DMS53 (cell line): ENCODE data around the gene PTPRM.

Source experiments
- DNase-seq: peaks from one replicate; lab custom pipeline; 2025; lab: John Stamatoyannopoulos, UW

PTPRM gene

DNA sequence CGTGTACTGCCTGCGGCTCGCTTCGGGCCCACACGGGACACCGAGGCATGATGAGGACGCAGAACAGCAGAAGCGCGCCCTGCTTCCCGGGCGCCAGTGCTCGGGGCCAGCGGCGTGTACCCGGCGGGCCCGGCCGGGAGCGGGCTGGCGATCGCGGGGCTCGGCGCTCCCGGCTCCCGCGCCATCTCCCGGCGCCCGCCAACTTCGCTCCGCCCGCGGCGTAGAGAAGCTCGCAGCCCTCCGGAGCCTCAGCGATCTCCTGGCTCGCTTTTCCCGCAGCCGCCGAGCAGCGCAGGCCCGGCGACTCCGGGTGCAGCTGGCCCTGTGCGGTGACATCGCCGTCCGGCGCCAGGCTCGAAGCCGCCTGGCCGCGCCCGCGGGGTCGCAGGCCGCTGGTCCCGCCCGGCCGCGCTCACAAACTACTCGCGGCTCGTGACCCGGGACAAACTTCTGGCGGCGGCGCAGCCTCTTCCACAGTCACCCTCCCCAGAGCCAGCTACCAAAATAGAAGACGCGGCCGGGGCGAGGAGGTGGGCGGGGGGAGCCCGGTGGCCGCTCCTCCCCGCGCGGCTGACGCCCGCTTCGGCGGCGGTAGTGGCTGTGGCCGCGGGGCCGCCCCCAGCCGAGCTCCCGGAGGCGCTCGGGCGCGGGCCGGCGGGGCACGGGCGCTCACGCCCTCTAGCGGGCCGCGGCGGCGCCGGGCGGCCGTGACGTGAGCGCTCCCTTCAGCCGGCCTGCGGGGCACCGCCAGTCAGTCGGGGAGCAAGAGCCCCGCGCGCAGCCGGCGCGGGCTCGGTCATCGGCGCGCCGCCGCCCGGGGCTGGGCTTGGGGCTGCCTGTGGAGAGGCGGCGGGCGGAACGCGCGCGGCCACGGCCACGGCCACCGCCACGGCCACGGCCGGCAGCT, at the start of gene PTPRM:
PTPRM (plus strand) TSS at position 750 of the 907 bp plus-strand sequence. CDS start 503 bp downstream, outside the sequence.
- DNase-seq = peak; percentile 96

DNA sequence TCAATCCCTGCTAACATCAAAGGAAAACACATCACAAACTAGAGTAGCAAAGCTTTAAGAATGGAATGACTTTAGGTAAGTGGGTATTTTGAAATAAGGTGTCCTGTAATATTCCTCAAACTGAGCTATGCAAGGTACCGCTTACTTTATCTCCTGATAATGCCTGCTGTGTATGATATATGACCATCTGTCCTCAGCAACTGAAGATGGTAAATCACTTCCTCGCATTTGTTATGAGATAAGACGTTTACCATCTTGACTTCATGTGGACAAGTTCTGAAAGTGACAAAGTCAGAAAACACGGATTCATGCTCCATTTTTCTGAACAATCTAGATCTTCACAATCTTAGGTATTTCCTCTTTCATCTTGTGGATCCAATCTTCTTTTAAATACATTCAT, 49.3 kb upstream of the PTPRM start:
- no peak for DNase-seq

DNA sequence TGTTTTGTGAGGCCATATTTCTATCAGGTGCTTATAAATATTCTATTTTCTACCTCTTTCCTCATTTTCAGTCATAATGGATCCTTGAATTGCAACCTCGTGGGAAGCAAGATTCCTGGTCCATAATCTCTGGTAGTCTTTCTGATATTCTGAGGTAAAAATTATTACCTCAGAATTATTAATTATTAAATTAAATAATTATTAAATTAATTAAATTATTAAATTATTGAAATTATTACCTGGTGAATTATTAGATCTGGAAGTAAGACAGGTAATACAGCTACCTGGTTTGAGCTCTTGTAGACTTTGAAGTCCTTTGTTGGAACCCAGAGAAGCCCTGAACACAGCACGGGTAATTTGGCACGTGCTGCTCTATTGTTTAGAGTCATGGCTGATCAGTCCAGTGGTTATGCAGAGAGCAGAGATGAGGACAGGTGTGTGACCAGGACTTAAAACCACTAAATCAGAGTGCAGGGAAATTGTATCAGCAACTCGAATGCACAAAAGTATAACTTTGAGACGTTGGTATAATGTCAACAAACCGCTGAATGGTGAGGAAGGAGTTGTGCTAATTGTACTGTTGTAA, 46.8 kb upstream of the PTPRM start:
- DNase-seq = peak; percentile 47

DNA sequence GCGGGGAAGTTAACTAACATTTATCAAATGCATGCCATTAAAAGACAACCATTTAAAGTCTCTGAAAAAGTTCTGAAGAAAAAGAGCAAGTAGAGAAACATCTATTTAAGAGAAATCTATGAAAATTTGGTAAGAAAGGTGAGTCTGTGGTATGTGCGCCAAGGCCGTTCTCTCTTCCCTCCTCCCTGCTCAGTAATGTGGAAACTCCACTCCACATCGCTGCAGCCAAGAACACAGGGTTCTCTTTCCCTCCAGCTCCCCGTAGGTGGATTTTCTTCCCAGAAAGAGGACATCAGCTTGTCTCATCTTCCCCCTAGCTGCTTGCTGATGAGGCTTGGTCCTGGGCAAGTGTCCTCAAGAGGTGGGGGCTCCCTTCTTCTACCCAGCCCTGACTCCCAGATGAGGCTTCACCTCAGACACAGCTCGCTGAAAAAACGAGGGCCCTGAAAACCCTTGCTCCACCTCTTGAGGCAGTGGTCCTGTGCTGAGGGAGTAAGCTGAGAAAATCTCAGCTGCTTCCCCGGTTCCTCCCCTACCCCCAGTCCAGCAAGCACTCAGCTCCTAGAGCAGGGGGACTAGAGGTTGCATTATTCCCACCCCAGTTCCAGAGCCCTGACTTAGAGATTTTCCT, 45.8 kb upstream of the PTPRM start:
- DNase-seq = no peak

DNA sequence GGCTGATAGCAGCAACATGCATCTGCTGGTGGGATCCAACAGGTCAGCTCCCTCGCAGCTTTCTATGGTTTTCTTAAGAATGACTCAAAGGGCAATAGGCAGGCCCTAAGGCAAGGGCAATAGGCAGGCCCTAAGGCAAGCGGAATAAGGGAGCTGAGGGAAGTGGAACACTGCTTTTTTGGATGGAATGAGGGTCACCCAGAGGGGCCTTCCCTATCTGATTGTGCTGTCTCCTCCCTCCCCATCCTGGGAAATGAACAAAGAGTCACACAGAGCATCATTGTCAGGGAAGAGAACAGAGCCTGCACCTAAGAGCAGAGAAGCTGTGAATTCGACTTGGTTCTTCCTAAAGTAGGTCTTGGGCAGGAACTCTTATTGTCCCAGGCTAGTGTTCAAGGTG, 43.3 kb upstream of the PTPRM start:
- DNase-seq = no peak

DNA sequence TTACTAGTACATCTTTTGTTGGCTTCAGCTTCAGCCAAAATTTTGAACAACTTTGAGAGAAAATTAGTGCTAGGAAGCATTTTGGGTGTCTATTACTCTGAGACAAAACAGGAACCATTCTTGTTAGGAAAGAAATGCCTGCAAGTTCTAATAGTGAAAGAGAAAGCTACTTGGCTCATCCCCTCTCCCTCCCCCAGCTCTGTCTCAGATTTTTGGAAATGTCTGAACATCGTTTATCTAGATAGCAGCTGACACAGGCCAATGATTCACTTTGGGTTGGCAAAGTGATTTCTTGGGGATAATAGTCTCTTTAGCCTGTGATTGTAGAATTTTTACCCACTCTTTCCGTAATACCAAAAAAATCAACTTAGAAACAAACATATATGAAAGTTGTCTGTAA, 42.3 kb upstream of the PTPRM start:
- no peak for DNase-seq

DNA sequence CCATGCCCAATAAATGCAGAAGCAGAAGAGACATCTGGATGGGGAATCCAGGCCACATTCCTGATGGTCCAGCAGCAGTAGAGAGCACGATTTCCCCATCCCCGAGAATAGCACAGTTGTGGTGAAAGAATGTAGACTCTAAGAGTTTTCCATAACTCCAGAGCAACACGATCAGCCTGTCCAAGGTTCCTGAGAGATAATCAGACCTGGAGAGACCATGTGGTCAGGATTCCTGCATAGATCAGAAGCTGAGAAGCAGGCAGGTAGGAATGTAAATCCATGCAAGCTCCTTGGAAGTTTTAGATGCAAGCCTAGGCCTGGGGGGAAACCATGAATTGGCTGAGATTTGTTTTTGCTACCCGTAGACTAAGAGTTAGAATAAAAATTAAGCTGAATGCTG, 34.2 kb upstream of the PTPRM start:
- no peak for DNase-seq

DNA sequence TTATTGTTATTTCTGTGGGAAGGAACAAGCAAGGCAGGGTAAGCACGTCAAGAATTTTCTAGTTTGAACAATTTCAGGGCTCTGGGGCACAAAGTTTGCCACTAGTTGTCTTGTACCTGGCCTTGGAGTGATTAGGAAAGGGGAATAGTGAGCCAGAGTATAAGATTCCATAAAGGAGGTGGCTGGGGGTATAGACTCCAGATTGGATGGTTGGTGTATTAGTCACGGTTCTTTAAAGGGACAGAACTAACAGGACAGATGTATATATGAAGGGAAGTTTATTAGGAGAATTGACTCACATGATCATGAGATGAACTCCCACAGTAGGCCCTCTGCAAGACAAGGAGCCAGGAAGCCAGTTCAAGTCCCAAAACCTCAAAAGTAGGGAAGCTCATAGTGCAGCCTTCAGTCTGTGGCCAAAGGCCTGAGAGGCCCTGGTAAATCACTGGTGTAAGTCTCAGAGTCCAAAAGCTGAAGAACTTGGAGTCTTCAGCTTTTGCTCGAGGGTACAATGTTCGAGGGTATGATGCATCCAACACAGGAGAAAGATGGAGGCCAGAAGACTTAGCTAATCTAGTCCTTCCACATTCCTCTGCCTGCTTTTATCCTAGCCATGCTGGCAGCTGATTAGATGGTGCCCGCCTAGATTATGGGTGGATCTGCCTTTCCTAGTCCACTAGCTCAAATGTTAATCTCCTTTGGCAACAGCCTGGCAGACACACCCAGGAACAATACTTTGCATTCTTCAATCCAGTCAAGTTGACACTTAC, 31.5 kb upstream of the PTPRM start:
- no peak for DNase-seq

DNA sequence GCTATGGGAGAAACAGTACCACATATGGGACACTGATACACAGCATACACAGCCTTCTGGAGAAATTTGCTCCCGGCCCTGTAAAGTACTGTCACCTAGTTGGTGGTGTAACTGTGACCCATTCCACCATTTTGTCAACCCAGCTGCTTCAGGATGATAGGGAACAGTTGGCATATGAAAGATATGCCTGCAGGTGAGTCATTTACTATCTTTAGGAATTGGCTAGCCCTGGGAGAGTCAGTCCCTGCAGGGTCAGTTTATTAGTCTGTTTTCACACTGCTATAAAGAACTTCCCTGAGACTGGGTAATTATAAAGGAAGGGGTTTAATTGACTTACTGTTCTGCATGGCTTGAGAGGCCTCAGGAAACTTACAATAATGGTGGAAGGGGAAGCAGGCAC, 30.0 kb upstream of the PTPRM start:
- DNase-seq = no peak

DNA sequence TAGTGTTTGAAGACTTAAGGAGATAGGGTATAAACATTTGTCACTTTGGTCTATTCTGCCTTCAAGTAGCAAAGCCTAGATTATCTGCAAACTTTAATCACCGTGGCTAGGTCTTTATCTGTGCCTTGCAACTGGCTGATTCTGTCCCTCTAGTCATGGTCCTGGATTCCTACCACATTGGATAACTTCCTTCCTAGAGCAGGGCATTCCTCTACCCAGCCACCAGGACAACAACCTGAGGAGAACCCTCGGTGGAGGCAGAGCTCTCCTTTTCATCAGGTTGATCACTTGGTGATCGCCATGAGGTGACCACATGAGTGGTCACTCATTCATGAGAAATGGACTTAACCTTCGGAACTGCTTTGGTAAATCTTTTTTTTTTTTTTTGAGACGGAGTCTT, 25.3 kb upstream of the PTPRM start:
- no peak for DNase-seq

DNA sequence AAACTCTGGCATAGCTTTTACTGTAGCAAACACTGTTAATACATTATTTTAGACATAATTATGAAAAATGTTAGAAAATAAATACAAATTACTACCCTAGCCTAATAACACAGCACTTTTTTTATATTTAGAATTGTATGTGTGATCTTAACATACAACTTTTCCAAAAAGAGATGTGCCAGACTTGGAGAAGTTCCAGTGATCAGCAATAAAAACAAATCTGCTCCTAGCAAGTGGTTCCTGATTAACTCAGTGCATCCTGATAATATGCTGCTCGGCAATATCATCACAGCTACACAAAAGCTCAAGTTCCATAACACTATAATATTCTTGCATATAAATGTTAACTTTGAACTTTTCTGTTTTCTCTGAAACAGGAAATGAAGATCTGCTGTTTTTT, 22.4 kb upstream of the PTPRM start:
- DNase-seq = no peak

DNA sequence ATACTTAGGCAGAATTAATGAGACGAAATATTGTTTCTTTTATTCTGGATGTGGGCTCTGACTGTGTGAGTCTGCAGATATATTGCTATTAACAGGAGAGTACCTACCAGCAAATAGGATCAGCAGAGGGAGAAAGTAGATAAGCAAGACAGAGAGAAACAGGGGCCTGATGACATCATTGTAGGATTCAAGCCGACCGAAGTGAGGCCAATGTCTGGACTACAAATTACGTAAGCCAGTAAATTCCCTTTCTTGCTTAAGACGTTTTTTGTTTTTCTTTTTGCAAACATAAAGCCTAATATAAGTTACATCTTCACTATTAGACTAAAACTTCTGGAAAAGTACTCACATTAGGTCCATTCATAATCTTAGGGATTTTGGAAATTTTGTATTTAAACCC, 21.4 kb upstream of the PTPRM start:
- DNase-seq = no peak

DNA sequence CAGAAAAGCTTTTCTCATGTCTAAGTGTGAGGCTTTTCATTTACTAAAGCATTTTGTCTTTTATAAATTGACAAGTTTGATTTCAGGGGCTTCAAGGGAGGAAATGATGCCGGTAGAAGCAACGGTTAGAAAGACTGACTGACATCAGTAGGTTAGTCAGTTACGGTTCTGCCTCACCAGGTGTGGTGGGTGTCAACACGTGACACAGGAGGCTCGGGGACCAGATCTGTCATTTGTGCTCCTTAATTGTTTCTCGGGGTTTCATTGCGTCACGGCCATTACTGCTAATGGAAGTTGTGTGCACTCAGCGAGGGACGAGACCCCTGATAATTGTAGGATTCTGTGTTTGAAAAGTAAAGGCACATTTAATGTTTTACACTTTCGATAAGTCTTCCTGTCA, 18.9 kb upstream of the PTPRM start:
- no peak for DNase-seq

DNA sequence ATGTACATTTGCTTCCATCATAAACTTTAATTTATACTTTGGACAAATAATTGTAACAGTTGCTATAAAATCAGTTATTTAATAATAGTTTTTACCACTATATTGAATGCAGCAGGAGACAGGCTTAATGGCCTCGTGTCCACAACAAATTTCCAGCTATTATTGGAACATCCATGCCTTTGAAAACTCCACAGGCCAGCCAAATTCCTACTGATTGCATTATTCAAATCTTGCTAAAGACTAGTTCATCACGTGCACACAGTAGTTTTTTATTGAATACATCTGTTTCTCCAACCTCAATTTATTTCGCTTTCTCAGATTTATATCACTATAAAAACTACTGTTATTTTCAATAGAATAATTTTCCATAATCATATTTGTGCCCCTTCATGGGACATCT, 18.4 kb upstream of the PTPRM start:
- DNase-seq = no peak

DNA sequence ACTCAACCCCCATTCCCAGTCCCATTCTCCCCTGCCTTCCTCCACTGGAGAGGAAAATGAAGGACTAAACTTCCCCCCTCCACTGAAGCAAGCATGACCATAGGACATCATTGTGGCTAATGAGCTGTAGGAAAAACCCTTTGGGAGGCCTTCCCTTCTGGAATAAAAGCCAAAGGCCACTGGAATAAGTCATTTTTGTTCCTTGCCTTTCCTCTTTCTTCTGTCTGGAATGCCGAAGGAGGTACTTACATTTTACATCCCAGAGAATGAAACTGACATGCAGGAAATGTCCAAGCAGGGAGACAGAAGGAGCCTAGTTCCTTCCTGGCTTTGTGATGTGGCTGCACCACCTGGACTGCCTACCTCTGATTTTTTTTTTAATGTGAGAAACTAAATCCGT, 9.1 kb upstream of the PTPRM start:
- DNase-seq = no peak

DNA sequence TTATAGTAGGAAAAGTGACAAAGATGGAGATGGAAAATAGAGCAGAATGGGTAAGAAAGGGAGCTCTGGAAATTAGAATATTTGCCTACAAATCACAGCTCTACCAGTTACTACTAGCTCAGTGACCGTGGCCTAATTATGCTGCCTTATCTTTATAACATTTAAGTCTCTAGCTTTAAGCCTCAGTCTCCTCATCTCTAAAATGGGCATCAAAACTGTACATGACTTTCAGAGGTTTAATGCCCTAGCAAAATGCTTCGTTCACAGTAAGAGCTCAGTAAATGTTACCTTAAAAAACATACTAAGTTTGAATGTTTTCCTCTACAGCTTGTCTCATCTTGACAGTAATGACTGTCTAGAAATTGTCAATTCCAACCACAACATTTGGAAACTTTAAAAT, 8.3 kb upstream of the PTPRM start:
- DNase-seq = no peak

DNA sequence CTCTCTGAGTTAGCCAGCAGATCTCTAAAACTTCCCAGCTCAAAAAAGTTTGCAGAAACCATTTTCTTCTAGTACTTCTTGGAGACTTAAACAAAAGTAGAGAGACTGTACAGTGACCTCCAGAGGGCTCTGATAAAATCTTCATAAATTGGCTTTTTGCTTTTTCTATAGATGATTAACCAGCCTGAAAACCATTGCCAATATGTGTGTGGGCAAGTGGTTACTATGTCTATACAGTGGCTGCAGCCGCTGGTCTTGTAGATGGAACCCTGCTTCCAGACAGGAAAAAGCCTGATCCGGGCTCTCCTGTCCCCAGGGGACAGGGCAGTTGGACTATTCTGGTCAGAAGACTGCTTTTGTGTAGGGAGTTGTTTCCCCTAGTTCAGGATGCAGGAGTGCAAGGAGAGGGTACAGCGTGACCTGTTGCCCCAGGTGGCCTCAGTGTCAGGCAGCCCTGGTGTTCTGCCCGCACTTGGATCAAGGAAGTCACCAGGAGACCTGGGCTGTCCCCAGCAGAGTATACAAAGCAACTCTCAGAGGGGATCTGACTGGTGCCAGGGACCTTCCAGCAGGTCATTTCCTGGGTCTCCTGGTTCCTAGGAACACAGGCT, 7.3 kb upstream of the PTPRM start:
- DNase-seq = no peak

DNA sequence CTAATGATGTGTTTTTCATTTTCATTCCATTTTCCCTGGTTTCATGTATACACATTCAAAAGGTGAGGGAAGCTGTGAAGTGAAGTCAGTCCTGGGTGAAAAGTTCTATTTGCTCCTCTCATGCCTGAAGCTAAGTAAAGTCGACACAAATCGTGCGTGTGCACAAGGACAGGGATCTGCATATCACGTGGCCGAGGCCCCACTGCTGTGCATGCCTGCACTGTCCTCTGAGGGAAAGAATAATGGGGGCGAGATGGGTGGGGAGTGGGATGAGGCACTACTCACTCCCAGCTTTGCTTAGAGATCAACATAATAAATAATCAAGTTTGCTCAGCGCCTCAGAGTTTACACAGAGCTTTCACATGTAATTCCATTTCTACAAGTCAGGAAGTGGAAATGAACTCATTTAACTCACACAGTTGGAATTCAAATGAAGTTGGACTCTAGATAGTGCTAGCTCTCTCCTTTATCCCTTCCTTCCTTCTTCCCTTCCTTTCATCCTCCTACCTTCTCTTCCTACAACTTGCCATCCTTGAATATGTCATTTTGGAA, 5.1 kb upstream of the PTPRM start:
- DNase-seq = peak; percentile 35

DNA sequence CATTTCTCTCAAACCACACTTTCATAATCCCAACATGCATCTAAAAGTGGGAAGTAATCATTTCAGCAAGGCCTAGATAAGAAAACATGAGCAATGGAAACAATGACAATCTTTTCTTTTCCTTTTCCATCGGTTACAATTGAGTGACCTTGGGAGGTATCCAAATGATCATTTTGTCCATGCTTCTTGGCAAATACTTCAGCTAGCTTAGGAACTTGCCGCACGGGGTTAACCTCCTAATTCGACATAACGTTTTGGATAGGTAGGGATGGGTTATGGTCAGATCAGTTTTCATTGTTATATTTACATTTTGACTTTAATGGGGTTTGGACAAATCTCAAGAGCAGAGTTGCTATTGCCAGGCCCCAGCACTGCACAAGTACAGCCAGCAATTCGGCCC, 4.6 kb upstream of the PTPRM start:
- DNase-seq = no peak

DNA sequence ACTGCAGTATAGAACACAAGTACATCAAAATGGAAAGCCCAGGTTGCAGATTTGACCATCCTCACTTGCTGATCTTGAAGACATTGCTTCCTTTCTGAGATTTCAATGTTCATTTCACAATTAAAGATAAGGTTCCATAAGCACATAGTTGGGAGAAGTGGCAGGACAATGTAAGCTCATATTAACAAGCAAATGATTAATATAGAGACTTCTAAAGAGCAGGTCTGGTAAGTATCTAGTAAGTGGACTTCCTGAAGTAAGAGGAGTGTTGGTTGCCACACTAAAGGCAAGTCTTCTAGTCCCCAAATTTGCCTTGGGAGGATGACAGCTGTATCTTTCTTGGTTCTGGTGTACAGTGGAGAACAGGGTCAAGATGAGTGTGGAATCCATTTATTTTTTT, 1.4 kb upstream of the PTPRM start:
- DNase-seq = no peak

DNA sequence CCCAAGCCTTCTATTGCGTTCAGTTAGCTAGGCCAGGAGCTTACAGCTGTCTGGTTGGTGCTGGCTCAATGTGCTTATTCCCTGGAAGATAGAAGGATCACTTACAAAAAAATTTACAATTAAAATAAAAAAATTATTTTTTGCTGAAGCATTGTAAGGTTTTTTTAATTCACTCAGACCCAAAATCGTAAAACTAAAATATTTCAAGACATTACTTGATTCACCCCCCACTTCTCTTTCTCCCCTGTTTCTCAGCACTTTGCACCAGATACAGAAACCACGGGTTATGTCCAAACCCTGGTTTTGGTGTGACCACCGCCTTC, 911 bp upstream of the PTPRM start:
- DNase-seq = no peak
